H1 (cell line): ENCODE measurements around the gene ZNF469. TPM values are rescaled to one million over a fixed set of nuclear protein-coding genes. Genes with fewer than 3 reads are reported as not detected.
A peak's percentile ranks its signal among the peaks of the same experiment; 100 is the strongest.

Experiments used
- CTCF ChIA-PET: fragments of 300-600 bp; sonication (Branson Sonifier 250); formaldehyde crosslinking; loops from one replicate; lab custom pipeline; 2021; ENCODE audit not compliant: partially characterized antibody; lab: Charles Lee
- POLR2A ChIA-PET: fragments of 300-600 bp; sonication (Branson Sonifier 250); formaldehyde crosslinking; loops from one replicate; lab custom pipeline; 2021; ENCODE audit warnings: inconsistent platforms; ENCODE audit not compliant: partially characterized antibody; lab: Charles Lee
- DNase-seq, 2 experiments: peaks; one replicate each; pipeline versions ENCODE4 v3.0.0 to v3.0.0-alpha.2; 2010 to 2022; ENCODE audit warnings: low spot score in 2 of 2, low read depth in 1 of 2, mixed read lengths in 1 of 2
- FAIRE-seq: peaks from 2 replicates; lab custom pipeline; 2011; peaks lifted over from hg19 to GRCh38; lab: Jason Lieb, UNC
- H2AFZ ChIP-seq: 2 replicates; pipeline ENCODE4 v1.8.1; 2012; ENCODE audit warnings: low read length, inconsistent platforms
- H2AK5ac ChIP-seq: 2 replicates; pipeline ENCODE4 v1.6.1; 2013; ENCODE audit warnings: low read depth, low read length
- H2BK120ac ChIP-seq: replicated peaks from 2 replicates; pipeline ENCODE3; 2013; ENCODE audit warnings: low read depth, low read length, inconsistent platforms
- H2BK12ac ChIP-seq: 2 replicates; pipeline ENCODE4 v1.6.1; 2013; ENCODE audit warnings: low read depth, low read length
- H2BK15ac ChIP-seq: 2 replicates; pipeline ENCODE4 v1.6.1; 2013; ENCODE audit warnings: low read length
- H2BK20ac ChIP-seq: 2 replicates; pipeline ENCODE4 v1.6.1; 2013; ENCODE audit warnings: low read length
- H2BK5ac ChIP-seq: 2 replicates; pipeline ENCODE4 v1.6.1; 2013; ENCODE audit warnings: low read depth, low read length
- H3K14ac ChIP-seq: 2 replicates; pipeline ENCODE4 v1.6.1; 2013; ENCODE audit warnings: inconsistent platforms; ENCODE audit not compliant: insufficient read length
- H3K18ac ChIP-seq: 2 replicates; pipeline ENCODE4 v1.6.1; 2013; ENCODE audit warnings: low read length; ENCODE audit errors: extremely low read depth
- H3K23ac ChIP-seq: 2 replicates; pipeline ENCODE4 v1.6.1; 2013; ENCODE audit warnings: inconsistent platforms; ENCODE audit not compliant: insufficient read length
- H3K23me2 ChIP-seq: 2 replicates; pipeline ENCODE4 v1.6.1; 2013; ENCODE audit warnings: low read depth, low read length
- H3K27ac ChIP-seq: 2 replicates; pipeline ENCODE4 v1.6.1; 2011; ENCODE audit warnings: low read depth, low read length, inconsistent platforms
- H3K27me3 ChIP-seq, 4 experiments: replicated peaks in 1 of 4; 1 replicate in 1 of 4; 2 replicates in 3 of 4; pipeline versions ENCODE4 v1.6.1 to v1.8.1; 2011 to 2013; ENCODE audit warnings: low read length in 3 of 4, mild to moderate bottlenecking in 3 of 4, inconsistent platforms in 2 of 4, mixed read lengths in 2 of 4, moderate library complexity in 1 of 4; ENCODE audit not compliant: control insufficient read depth in 3 of 4, insufficient read depth in 3 of 4; ENCODE audit errors: extremely low read depth in 1 of 4
- H3K36me3 ChIP-seq, 4 experiments: 2 replicates each; pipeline versions ENCODE4 v1.6.1 to v1.8.1; 2011 to 2013; ENCODE audit warnings: mild to moderate bottlenecking in 4 of 4, low read length in 3 of 4, moderate library complexity in 2 of 4, control low read depth in 1 of 4, inconsistent platforms in 1 of 4; ENCODE audit not compliant: insufficient read depth in 4 of 4, control insufficient read depth in 2 of 4
- H3K4ac ChIP-seq: replicated peaks from 2 replicates; pipeline ENCODE3; 2013; ENCODE audit warnings: low read length, low read depth, mixed read lengths, inconsistent platforms; ENCODE audit not compliant: insufficient read length
- H3K4me1 ChIP-seq, 4 experiments: replicated peaks in 1 of 4; 1 replicate in 1 of 4; 2 replicates in 3 of 4; pipeline versions ENCODE4 v1.6.1 to v1.8.1; 2011 to 2013; ENCODE audit warnings: low read length in 3 of 4, inconsistent platforms in 2 of 4, mixed read lengths in 1 of 4; ENCODE audit not compliant: insufficient read depth in 4 of 4, control insufficient read depth in 3 of 4
- H3K4me2 ChIP-seq, 2 experiments: 2 replicates each; pipeline versions ENCODE4 v1.6.1 to v1.8.1; 2011 to 2013; ENCODE audit warnings: low read depth in 2 of 2, low read length in 2 of 2, control low read depth in 1 of 2, inconsistent platforms in 1 of 2, mild to moderate bottlenecking in 1 of 2; ENCODE audit not compliant: insufficient read depth in 1 of 2
- H3K4me3 ChIP-seq, 4 experiments: fragments of 200-600, 300-600 bp in 1 of 4; sonication (generic), shearing (Covaris generic), sonication (Bioruptor Twin) in 1 of 4; 2 replicates each; pipeline versions ENCODE4 v1.5.1 to v1.8.1; 2011 to 2016; ENCODE audit warnings: low read length in 4 of 4, low read depth in 3 of 4, control low read depth in 2 of 4, inconsistent platforms in 2 of 4, mild to moderate bottlenecking in 2 of 4, mixed read lengths in 1 of 4, moderate library complexity in 1 of 4; ENCODE audit not compliant: insufficient read depth in 2 of 4; ENCODE audit errors: extremely low read depth in 1 of 4
- H3K56ac ChIP-seq: replicated peaks from 2 replicates; pipeline ENCODE3; 2013; ENCODE audit warnings: low read depth, mild to moderate bottlenecking, mixed read lengths, low read length, inconsistent platforms; ENCODE audit not compliant: insufficient read length
- H3K79me1 ChIP-seq: 2 replicates; pipeline ENCODE4 v1.6.1; 2013; ENCODE audit warnings: low read depth, low read length, control low read depth
- H3K79me2 ChIP-seq, 2 experiments: 2 replicates each; pipeline versions ENCODE4 v1.6.1 to v1.8.1; 2012 to 2013; ENCODE audit warnings: low read length in 2 of 2, mild to moderate bottlenecking in 2 of 2, inconsistent platforms in 1 of 2; ENCODE audit not compliant: insufficient read depth in 2 of 2, control insufficient read depth in 1 of 2
- H3K9ac ChIP-seq, 4 experiments: replicated peaks in 1 of 4; 1 replicate in 1 of 4; 2 replicates in 3 of 4; pipeline versions ENCODE4 v1.6.1 to v1.8.1; 2011 to 2013; ENCODE audit warnings: low read depth in 3 of 4, low read length in 3 of 4, control low read depth in 2 of 4, mild to moderate bottlenecking in 2 of 4, moderate library complexity in 2 of 4, inconsistent platforms in 1 of 4; ENCODE audit errors: extremely low read depth in 1 of 4
- H3K9me3 ChIP-seq, 2 experiments: 2 replicates each; pipeline versions ENCODE4 v1.6.1 to v1.8.1; 2012 to 2013; ENCODE audit warnings: mild to moderate bottlenecking in 2 of 2, moderate library complexity in 2 of 2, control low read depth in 1 of 2, inconsistent platforms in 1 of 2, low read depth in 1 of 2, low read length in 1 of 2, mixed read lengths in 1 of 2; ENCODE audit not compliant: insufficient read depth in 2 of 2
- H4K20me1 ChIP-seq, 2 experiments: replicated peaks in 1 of 2; 2 replicates each; pipeline versions ENCODE3 to v1.8.1; 2011 to 2013; ENCODE audit warnings: inconsistent platforms in 2 of 2, low read length in 2 of 2, mild to moderate bottlenecking in 1 of 2; ENCODE audit not compliant: insufficient read depth in 2 of 2, control insufficient read depth in 1 of 2
- H4K5ac ChIP-seq: 2 replicates; pipeline ENCODE4 v1.6.1; 2013; ENCODE audit warnings: low read length, low read depth, mixed read lengths, inconsistent platforms; ENCODE audit not compliant: insufficient read length
- H4K8ac ChIP-seq: 2 replicates; pipeline ENCODE4 v1.8.0; 2013; ENCODE audit warnings: mild to moderate bottlenecking, moderate library complexity, low read length, inconsistent platforms; ENCODE audit not compliant: insufficient read depth; ENCODE audit errors: extremely low read depth
- H4K91ac ChIP-seq: replicated peaks from 2 replicates; pipeline ENCODE3; 2013; ENCODE audit warnings: low read length, mixed read lengths, inconsistent platforms; ENCODE audit not compliant: insufficient read length
- BACH1 ChIP-seq: IDR thresholded peaks from 2 replicates; pipeline ENCODE4 v1.6.1; 2012; ENCODE audit warnings: low read length, improper control_type of control experiment
- JUN ChIP-seq: IDR thresholded peaks from 2 replicates; pipeline ENCODE4 v1.6.1; 2011; ENCODE audit warnings: low read depth, mild to moderate bottlenecking, improper control_type of control experiment, low read length
- JUND ChIP-seq: IDR thresholded peaks from 2 replicates; pipeline ENCODE4 v1.6.1; 2011; ENCODE audit warnings: mild to moderate bottlenecking, improper control_type of control experiment, low read length
- PHF8 ChIP-seq: fragments of 200-600 bp; sonication (generic); conservative IDR thresholded peaks from 2 replicates; pipeline ENCODE4 v1.7.1; 2012; ENCODE audit warnings: low read depth, mild to moderate bottlenecking, inconsistent platforms, low read length, moderate library complexity
- SIX5 ChIP-seq: IDR thresholded peaks from 2 replicates; pipeline ENCODE4 v1.6.1; 2011; ENCODE audit warnings: mild to moderate bottlenecking, low read depth, low read length
- SP1 ChIP-seq: IDR thresholded peaks from 2 replicates; pipeline ENCODE4 v1.6.1; 2011; ENCODE audit warnings: low read depth, low read length
- SP2 ChIP-seq: IDR thresholded peaks from 2 replicates; pipeline ENCODE4 v1.6.1; 2012; ENCODE audit warnings: mild to moderate bottlenecking, low read length, inconsistent platforms
- SRF ChIP-seq: IDR thresholded peaks from 2 replicates; pipeline ENCODE4 v1.6.1; 2011; ENCODE audit warnings: mild to moderate bottlenecking, low read depth, low read length, moderate library complexity
- TAF7 ChIP-seq: optimal IDR thresholded peaks from 2 replicates; pipeline ENCODE3; 2011; ENCODE audit warnings: low read depth, mild to moderate bottlenecking, inconsistent platforms, low read length, moderate library complexity, borderline replicate concordance
- ZNF274 ChIP-seq: IDR thresholded peaks from 2 replicates; pipeline ENCODE4 v1.7.0; 2012; ENCODE audit warnings: low read length, borderline replicate concordance; ENCODE audit errors: extremely low read depth
- WGBS, 2 experiments: shearing (Covaris generic) in 1 of 2; methylation state at CpG; one replicate each; pipeline versions ENCODE4 v1.1.6 to v1.1.7; 2013 to 2015; ENCODE audit warnings: low lambda C conversion rate in 2 of 2, mixed read lengths in 2 of 2, inconsistent platforms in 1 of 2, low coverage in 1 of 2, missing lambda C conversion rate in 1 of 2; ENCODE audit not compliant: insufficient replicate concordance in 2 of 2, insufficient coverage in 1 of 2, insufficient read length in 1 of 2; ENCODE audit errors: extremely low coverage in 1 of 2, missing lambda C conversion rate in 1 of 2; 5-methylcytosine and 5-hydroxymethylcytosine counted together
- polyA plus RNA-seq, 7 experiments: library from polyadenylated mRNA; depleted of rRNA in 3 of 7; stranded (reverse) in 5 of 7; unstranded in 2 of 7; fragments of >200 nt in 5 of 7; fragments of 200-250 nt in 2 of 7; gene quantifications; 1 replicate in 5 of 7; 2 replicates in 1 of 7; 4 replicates in 1 of 7; pipeline versions ENCODE4 v1.2.1 to v1.2.3, GENCODE V29; 2011 to 2013; ENCODE audit warnings: missing spikeins in 2 of 7, mixed read lengths in 2 of 7
- total RNA-seq: library from RNA; stranded (reverse); fragmentation: NEBNext Ultra II Directional; extraction: Animal tissue kit (Norgen Biotek cat#: 25700); gene quantifications from 2 replicates; pipeline ENCODE4 v1.2.1, GENCODE V29; 2021
- TF ChIP-seq, protein P1 (sequence below), 3 experiments: IDR thresholded peaks; 1 replicate in 2 of 3; 2 replicates in 1 of 3; pipeline versions ENCODE4 v1.5.1 to v1.6.1; 2011; ENCODE audit warnings: low read length in 3 of 3, mild to moderate bottlenecking in 3 of 3, inconsistent platforms in 2 of 3, low read depth in 1 of 3, moderate library complexity in 1 of 3; ENCODE audit not compliant: insufficient read depth in 1 of 3; ENCODE audit errors: control extremely low read depth in 1 of 3
- TF ChIP-seq, protein P2 (sequence below): IDR thresholded peaks from 2 replicates; pipeline ENCODE4 v1.6.1; 2011; ENCODE audit warnings: low read depth, mild to moderate bottlenecking, low read length; ENCODE audit not compliant: insufficient read depth

ZNF469 gene
- total and polyA plus RNA-seq, 2 of the 8 experiments (the other 6 are each of a cell fraction or from before 2014, with no cell fraction given), result 0.30 to 1.8 TPM

DNA sequence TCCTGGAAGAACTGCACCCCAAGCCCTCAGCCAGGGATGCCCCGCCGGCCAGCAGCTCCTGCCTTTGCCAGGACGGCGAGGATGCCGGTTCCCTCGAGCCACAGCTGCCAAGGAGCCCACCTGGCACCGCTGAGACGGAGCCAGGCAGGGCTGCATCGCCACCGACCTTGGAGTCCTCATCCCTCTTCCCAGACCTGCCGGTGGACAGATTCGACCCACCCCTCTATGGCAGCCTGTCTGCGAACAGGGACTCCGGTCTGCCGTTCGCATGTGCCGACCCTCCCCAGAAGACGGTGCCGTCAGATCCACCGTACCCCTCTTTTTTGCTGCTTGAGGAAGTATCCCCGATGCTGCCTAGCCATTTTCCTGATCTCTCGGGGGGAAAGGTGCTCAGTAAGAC, 48.9 kb downstream of the ZNF469 start:
- CTCF ChIA-PET, result interaction anchor here (2.3 kb wide), 1 partner anchor 12 kb away, joined by 4 read pairs; no protein-coding TSS in a partner anchor

More for the DNA sequence above, 48.9 kb downstream of the ZNF469 start:
- Histone ChIP-seq H2AFZ (no peak overlapping the region), H3K23ac (no peak overlapping the region), H3K27me3 (peaks cover 0 to 24% (median 16%) of the 10 kb centered on the region in 4 experiments; a peak in 5 of 7 replicates), H4K5ac (no peak overlapping the region), H2AK5ac (peak overlapping the region; percentile 82; the same call in 1 of the 2 replicates), H4K20me1 (no peaks in the 10 kb centered on the region), H3K56ac (no peak overlapping the region), H4K8ac (peak overlapping the region; percentile 41; the same call in 1 of the 2 replicates), H2BK12ac (no peak overlapping the region), H2BK120ac (no peak overlapping the region), H3K27ac (no peak overlapping the region), H4K91ac (no peak overlapping the region), H3K79me1 (no peaks in the 10 kb centered on the region), H3K36me3 (no peaks in the 10 kb centered on the region), H3K4me2 (no peak overlapping the region), H3K79me2 (no peaks in the 10 kb centered on the region), H2BK5ac (no peak overlapping the region), H3K4ac (no peak overlapping the region), H2BK20ac (no peak overlapping the region), H3K14ac (no peak overlapping the region), H3K18ac (no peak overlapping the region), H3K9ac (no peak overlapping the region), H3K4me1 (peaks cover 0 to 5% (median 2%) of the 10 kb centered on the region in 4 experiments; a peak in 2 of 7 replicates), H2BK15ac (no peak overlapping the region), H3K4me3 (no peak overlapping the region), H3K23me2 (no peaks in the 10 kb centered on the region), H3K9me3 (no peaks in the 10 kb centered on the region; a peak in 1 of 4 replicates)
- DNase-seq (no peak), FAIRE-seq (no peak)
- POLR2A ChIA-PET, result no interaction called here
- WGBS, 2 experiments, result 94% methylated on average over 14 of the region's 22 CpGs; no CpG with 5 or more reads in 1 of the 2 experiments
- TF ChIP-seq, protein P1, sequence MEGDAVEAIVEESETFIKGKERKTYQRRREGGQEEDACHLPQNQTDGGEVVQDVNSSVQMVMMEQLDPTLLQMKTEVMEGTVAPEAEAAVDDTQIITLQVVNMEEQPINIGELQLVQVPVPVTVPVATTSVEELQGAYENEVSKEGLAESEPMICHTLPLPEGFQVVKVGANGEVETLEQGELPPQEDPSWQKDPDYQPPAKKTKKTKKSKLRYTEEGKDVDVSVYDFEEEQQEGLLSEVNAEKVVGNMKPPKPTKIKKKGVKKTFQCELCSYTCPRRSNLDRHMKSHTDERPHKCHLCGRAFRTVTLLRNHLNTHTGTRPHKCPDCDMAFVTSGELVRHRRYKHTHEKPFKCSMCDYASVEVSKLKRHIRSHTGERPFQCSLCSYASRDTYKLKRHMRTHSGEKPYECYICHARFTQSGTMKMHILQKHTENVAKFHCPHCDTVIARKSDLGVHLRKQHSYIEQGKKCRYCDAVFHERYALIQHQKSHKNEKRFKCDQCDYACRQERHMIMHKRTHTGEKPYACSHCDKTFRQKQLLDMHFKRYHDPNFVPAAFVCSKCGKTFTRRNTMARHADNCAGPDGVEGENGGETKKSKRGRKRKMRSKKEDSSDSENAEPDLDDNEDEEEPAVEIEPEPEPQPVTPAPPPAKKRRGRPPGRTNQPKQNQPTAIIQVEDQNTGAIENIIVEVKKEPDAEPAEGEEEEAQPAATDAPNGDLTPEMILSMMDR (IDR thresholded peaks at IDR 0.05; ENCODE audit: control extremely low read depth in 1 of 3, insufficient read depth in 1 of 3, low read depth in 1 of 3, low read length in 3 of 3), result no peak
- TF ChIP-seq PHF8 (no peak), TAF7 (no peak), JUND (no peak), SRF (no peak), JUN (no peak), BACH1 (no peak), ZNF274 (no peak), SIX5 (no peak), SP2 (no peak), SP1 (no peak)
- TF ChIP-seq, protein P2, sequence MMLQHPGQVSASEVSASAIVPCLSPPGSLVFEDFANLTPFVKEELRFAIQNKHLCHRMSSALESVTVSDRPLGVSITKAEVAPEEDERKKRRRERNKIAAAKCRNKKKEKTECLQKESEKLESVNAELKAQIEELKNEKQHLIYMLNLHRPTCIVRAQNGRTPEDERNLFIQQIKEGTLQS, result no peak
